Caco-2 (cell line): Measurements from ENCODE around the gene SCARF2. TPM values are rescaled to one million over a fixed set of nuclear protein-coding genes. Genes with fewer than 3 reads are reported as not detected.

Experiments used
- BruUV-seq: library from RNA; stranded (reverse); fragments of 400-500 nt; replicated peaks from 2 replicates; lab custom pipeline; 2021; lab: Mats Ljungman, UMichigan
- CTCF ChIA-PET: fragments of 300-600 bp; sonication (Branson Sonifier 250); formaldehyde crosslinking; loops from one replicate; lab custom pipeline; 2022; ENCODE audit warnings: antibody characterized with exemption; lab: Charles Lee
- POLR2A ChIA-PET: fragments of 300-600 bp; sonication (Branson Sonifier 250); formaldehyde crosslinking; loops from one replicate; lab custom pipeline; 2022; ENCODE audit warnings: antibody characterized with exemption; lab: Charles Lee
- DNase-seq, 2 experiments: peaks; one replicate each; pipeline versions ENCODE4 v3.0.0 to v3.0.0-alpha.2; 2020 to 2022
- H3K27me3 ChIP-seq: replicated peaks from 2 replicates; pipeline ENCODE4 v1.6.0; 2011; ENCODE audit warnings: low read length; ENCODE audit not compliant: control insufficient read depth, insufficient read depth
- H3K36me3 ChIP-seq: 2 replicates; pipeline ENCODE4 v1.5.1; 2011; ENCODE audit warnings: low read length; ENCODE audit not compliant: control insufficient read depth, insufficient read depth
- H3K4me1 ChIP-seq: fragments of 250-450 bp; sonication (Bioruptor Pico); 2 replicates; pipeline ENCODE4 v1.5.1; 2020; ENCODE audit warnings: mild to moderate bottlenecking
- H3K4me3 ChIP-seq: 2 replicates; pipeline ENCODE4 v1.5.1; 2011; ENCODE audit warnings: low read depth, mild to moderate bottlenecking, control low read depth, low read length
- H3K9me3 ChIP-seq: fragments of 250-450 bp; sonication (Bioruptor Pico); 2 replicates; pipeline ENCODE4 v1.5.1; 2020; ENCODE audit warnings: mild to moderate bottlenecking, moderate library complexity
- H3K27ac Mint-ChIP-seq: one replicate; pipeline ENCODE4 v1.8.0; 2022; ENCODE audit warnings: mixed read lengths; ENCODE audit not compliant: unreplicated experiment
- H3K27me3 Mint-ChIP-seq: one replicate; pipeline ENCODE4 v1.8.0; 2022; ENCODE audit warnings: mixed read lengths; ENCODE audit not compliant: insufficient read depth, unreplicated experiment
- H3K36me3 Mint-ChIP-seq: one replicate; pipeline ENCODE4 v1.8.0; 2022; ENCODE audit warnings: mild to moderate bottlenecking, mixed read lengths; ENCODE audit not compliant: insufficient read depth, unreplicated experiment
- H3K4me1 Mint-ChIP-seq: one replicate; pipeline ENCODE4 v1.8.0; 2022; ENCODE audit warnings: low read depth, mixed read lengths; ENCODE audit not compliant: unreplicated experiment
- H3K4me3 Mint-ChIP-seq: one replicate; pipeline ENCODE4 v1.8.0; 2022; ENCODE audit warnings: mild to moderate bottlenecking, moderate library complexity, mixed read lengths; ENCODE audit not compliant: unreplicated experiment
- H3K9me3 Mint-ChIP-seq: one replicate; pipeline ENCODE4 v1.8.0; 2022; ENCODE audit warnings: mixed read lengths; ENCODE audit not compliant: unreplicated experiment
- intact Hi-C: fragments of 100-400 bp; cut with micrococcal nuclease; formaldehyde crosslinking; loops from one replicate; pipeline ENCODE4 v1.10.0; 2022; ENCODE audit not compliant: unreplicated experiment
- total RNA-seq: library from RNA; stranded (reverse); gene quantifications from 2 replicates; pipeline ENCODE4 v1.2.3, GENCODE V29; 2022
- TF ChIP-seq, protein P1 (sequence below), 2 experiments: fragments of 200-600 bp in 1 of 2; IDR thresholded peaks; 1 replicate in 1 of 2; 2 replicates in 1 of 2; pipeline versions ENCODE4 v1.5.1 to v1.8.0; 2011 to 2022; ENCODE audit warnings: antibody characterized with exemption in 1 of 2, control low read depth in 1 of 2, inconsistent platforms in 1 of 2, low read depth in 1 of 2, low read length in 1 of 2, mild to moderate bottlenecking in 1 of 2, moderate library complexity in 1 of 2; ENCODE audit not compliant: insufficient read depth in 1 of 2, severe bottlenecking in 1 of 2, unreplicated experiment in 1 of 2

SCARF2 gene
- total RNA-seq, 1 experiment from 2014 or later, result 0.73 TPM

DNA sequence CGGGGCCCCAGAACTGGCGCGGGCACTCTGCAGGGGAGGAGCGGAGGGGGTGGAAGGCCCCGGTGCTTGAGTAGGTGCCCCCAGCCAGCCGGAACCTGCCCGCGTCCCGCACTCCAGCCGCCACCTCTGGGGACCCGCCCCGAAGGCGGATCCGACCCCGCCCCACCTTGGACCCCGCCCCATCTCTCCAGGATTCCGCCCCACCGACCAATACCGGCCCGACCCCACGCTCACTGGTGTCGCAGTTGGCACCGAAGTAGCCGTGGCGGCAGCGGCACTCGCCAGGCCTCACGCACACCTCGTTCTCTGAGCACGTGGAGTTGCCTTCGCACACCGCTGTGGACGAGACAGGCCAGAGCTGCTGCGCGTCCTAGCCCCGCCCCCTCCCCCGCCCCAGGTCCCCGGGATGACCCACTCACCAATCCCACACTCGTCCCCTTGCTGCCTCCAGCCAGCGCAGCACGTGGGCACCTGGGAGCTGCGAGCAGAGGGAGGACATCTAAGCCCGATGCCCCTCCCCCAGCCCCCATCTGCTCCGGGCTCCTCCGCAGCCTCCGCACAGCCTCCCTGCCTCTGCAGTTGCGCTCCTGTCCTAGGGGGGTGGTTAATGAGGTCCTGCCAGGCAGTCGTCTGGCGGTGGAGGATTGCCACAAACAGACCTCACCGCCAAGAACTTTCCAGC lies 6.0 kb downstream of the SCARF2 start:
- Mint-ChIP-seq H3K36me3 (no peaks in the 10 kb centered on the region), H3K4me3 (peak overlapping the region; percentile 54), H3K27me3 (peaks cover 10% of the 10 kb centered on the region), H3K27ac (no peak overlapping the region), H3K4me1 (peaks cover 5% of the 10 kb centered on the region), H3K9me3 (no peaks in the 10 kb centered on the region)
- intact Hi-C loops, result loop anchor here (1.0 kb wide), 1 partner anchor 65 kb away; no protein-coding TSS in a partner anchor
- Histone ChIP-seq H3K36me3 (no peaks in the 10 kb centered on the region), H3K4me1 (peaks cover 11% of the 10 kb centered on the region), H3K27me3 (peaks cover 3% of the 10 kb centered on the region), H3K4me3 (peak overlapping the region; percentile 31), H3K9me3 (no peaks in the 10 kb centered on the region)
- CTCF ChIA-PET, result no interaction called here
- POLR2A ChIA-PET, result interaction anchor here (0.5 kb wide), 1 partner anchor 81 kb away, joined by 3 read pairs; no protein-coding TSS in a partner anchor
- TF ChIP-seq, protein P1, sequence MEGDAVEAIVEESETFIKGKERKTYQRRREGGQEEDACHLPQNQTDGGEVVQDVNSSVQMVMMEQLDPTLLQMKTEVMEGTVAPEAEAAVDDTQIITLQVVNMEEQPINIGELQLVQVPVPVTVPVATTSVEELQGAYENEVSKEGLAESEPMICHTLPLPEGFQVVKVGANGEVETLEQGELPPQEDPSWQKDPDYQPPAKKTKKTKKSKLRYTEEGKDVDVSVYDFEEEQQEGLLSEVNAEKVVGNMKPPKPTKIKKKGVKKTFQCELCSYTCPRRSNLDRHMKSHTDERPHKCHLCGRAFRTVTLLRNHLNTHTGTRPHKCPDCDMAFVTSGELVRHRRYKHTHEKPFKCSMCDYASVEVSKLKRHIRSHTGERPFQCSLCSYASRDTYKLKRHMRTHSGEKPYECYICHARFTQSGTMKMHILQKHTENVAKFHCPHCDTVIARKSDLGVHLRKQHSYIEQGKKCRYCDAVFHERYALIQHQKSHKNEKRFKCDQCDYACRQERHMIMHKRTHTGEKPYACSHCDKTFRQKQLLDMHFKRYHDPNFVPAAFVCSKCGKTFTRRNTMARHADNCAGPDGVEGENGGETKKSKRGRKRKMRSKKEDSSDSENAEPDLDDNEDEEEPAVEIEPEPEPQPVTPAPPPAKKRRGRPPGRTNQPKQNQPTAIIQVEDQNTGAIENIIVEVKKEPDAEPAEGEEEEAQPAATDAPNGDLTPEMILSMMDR (IDR thresholded peaks at IDR 0.05; ENCODE audit: insufficient read depth in 1 of 2, low read depth in 1 of 2, low read length in 1 of 2, severe bottlenecking in 1 of 2, unreplicated experiment in 1 of 2), result no peak
- BruUV-seq, result no TSS peak
- DNase-seq, result no peak

- Histone ChIP-seq H3K27me3 (peaks cover 3% of the 10 kb centered on the region), H3K4me1 (peaks cover 10% of the 10 kb centered on the region), H3K36me3 (no peaks in the 10 kb centered on the region), H3K4me3 (peak overlapping the region; percentile 31), H3K9me3 (no peaks in the 10 kb centered on the region)
- peak overlapping the region; percentile 75 for H3K4me3 Mint-ChIP-seq
- TF ChIP-seq, protein P1 (IDR thresholded peaks at IDR 0.05; ENCODE audit: insufficient read depth in 1 of 2, low read depth in 1 of 2, low read length in 1 of 2, severe bottlenecking in 1 of 2, unreplicated experiment in 1 of 2), result peak; percentile 41 to 42
- CTCF ChIA-PET, result interaction anchor here (1.0 kb wide), 1 partner anchor 13 kb away, joined by 12 read pairs; no protein-coding TSS in a partner anchor
- intact Hi-C loops, result loop anchor here (1.0 kb wide), 1 partner anchor 65 kb away; no protein-coding TSS in a partner anchor
- POLR2A ChIA-PET, result interaction anchor here (0.5 kb wide), 1 partner anchor 81 kb away, joined by 3 read pairs; no protein-coding TSS in a partner anchor
- peaks cover 5% of the 10 kb centered on the region for H3K4me1 Mint-ChIP-seq
- peaks cover 10% of the 10 kb centered on the region for H3K27me3 Mint-ChIP-seq
- DNase-seq, result peak in 1 of 2 experiments; percentile 69
- no peaks in the 10 kb centered on the region for H3K9me3 Mint-ChIP-seq
- no peak overlapping the region for H3K27ac Mint-ChIP-seq
- H3K36me3 Mint-ChIP-seq, result no peaks in the 10 kb centered on the region
- no TSS peak for BruUV-seq
These were observed 6.7 kb downstream of the SCARF2 start for GRCh38 chr22:20430720-20431510.

DNA sequence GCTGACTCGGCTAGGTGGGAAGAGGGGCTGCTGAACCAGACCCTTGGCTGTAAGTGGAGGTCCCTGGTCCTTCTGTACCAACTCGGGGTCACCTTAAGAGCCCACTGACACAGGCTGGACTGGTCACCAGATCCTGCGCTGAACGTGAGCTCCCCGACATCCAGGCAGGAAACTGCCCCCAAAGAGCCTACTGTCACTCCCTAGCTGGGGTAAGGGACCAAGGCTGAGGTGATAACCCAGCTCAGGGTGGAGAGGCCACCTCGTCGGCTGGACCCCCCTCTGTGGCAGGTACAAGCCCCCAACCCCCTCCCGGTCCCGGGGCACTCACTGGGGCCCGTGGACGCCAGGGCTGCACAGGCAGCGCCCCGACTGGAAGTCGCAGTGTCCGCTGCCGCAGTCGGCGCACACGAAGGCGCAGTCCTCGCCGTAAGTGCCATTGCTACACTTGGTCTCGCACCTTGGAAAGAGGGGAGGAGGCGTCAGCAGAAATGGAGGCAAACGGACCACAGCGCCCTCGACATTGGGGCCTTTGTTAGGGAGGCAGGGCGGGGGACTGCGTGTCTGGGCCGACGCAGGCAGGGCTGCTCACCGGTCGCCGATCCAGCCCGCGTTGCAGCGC lies 7.4 kb downstream of the SCARF2 start:
- Histone ChIP-seq H3K9me3 (no peaks in the 10 kb centered on the region), H3K4me1 (peaks cover 10% of the 10 kb centered on the region), H3K36me3 (no peaks in the 10 kb centered on the region), H3K27me3 (peaks cover 3% of the 10 kb centered on the region), H3K4me3 (peak overlapping the region; percentile 47)
- Mint-ChIP-seq H3K9me3 (no peaks in the 10 kb centered on the region), H3K4me1 (peaks cover 5% of the 10 kb centered on the region), H3K27ac (no peak overlapping the region), H3K4me3 (peak overlapping the region; percentile 75), H3K36me3 (no peaks in the 10 kb centered on the region), H3K27me3 (peaks cover 7% of the 10 kb centered on the region)
- TF ChIP-seq, protein P1 (IDR thresholded peaks at IDR 0.05; ENCODE audit: insufficient read depth in 1 of 2, low read depth in 1 of 2, low read length in 1 of 2, severe bottlenecking in 1 of 2, unreplicated experiment in 1 of 2), result peak in 1 of 2 experiments; percentile 17
- no TSS peak for BruUV-seq
- POLR2A ChIA-PET, result no interaction called here
- peak in 1 of 2 experiments; percentile 27 for DNase-seq
- CTCF ChIA-PET, result interaction anchor here (1.0 kb wide), 1 partner anchor 12 kb away, joined by 12 read pairs; no protein-coding TSS in a partner anchor
- intact Hi-C loops, result no loop called here
